Liver (tissue), 3 donors: ENCODE data around the gene DIS3L2.

ENCODE experiments used
- ATF3 ChIP-seq: IDR thresholded peaks from 2 replicates; pipeline ENCODE4 v1.6.1; 2016; ENCODE audit warnings: antibody characterized with exemption
- EGR1 ChIP-seq, 2 donors: IDR thresholded peaks; 2 replicates each; pipeline ENCODE4 v1.6.1; 2016 to 2018; ENCODE audit warnings: antibody characterized with exemption in 2 of 2, low read depth in 2 of 2
- FOXA1 ChIP-seq: IDR thresholded peaks from 2 replicates; pipeline ENCODE4 v1.6.1; 2016; ENCODE audit warnings: antibody characterized with exemption
- GABPA ChIP-seq, 2 donors: IDR thresholded peaks in 1 of 2; conservative IDR thresholded peaks in 1 of 2; 2 replicates each; pipeline ENCODE4 v1.6.1; 2016; ENCODE audit warnings: antibody characterized with exemption in 2 of 2, mild to moderate bottlenecking in 1 of 2, moderate library complexity in 1 of 2
- RAD21 ChIP-seq, 2 donors: IDR thresholded peaks; 2 replicates each; pipeline ENCODE4 v1.6.1; 2016; ENCODE audit warnings: antibody characterized with exemption in 2 of 2, mild to moderate bottlenecking in 2 of 2
- RXRA ChIP-seq, 2 donors: IDR thresholded peaks; 2 replicates each; pipeline ENCODE4 v1.6.1; 2017 to 2018; ENCODE audit warnings: antibody characterized with exemption in 2 of 2, mild to moderate bottlenecking in 1 of 2
- SP1 ChIP-seq: IDR thresholded peaks from 2 replicates; pipeline ENCODE4 v1.6.1; 2018; ENCODE audit warnings: antibody characterized with exemption, mild to moderate bottlenecking
- YY1 ChIP-seq: IDR thresholded peaks from 2 replicates; pipeline ENCODE4 v1.6.1; 2016; ENCODE audit warnings: antibody characterized with exemption, mild to moderate bottlenecking
- TF ChIP-seq, protein P1 (sequence below): IDR thresholded peaks from 2 replicates; pipeline ENCODE4 v1.6.1; 2016; ENCODE audit warnings: antibody characterized with exemption, mild to moderate bottlenecking
- TF ChIP-seq, protein P2 (sequence below): fragments of 150-350 bp; IDR thresholded peaks from 2 replicates; pipeline ENCODE4 v1.5.1; 2017; ENCODE audit warnings: improper control_type of control experiment, low read depth, low read length; ENCODE audit not compliant: missing input control
- TF ChIP-seq, protein P3 (sequence below): IDR thresholded peaks from 2 replicates; pipeline ENCODE4 v1.6.1; 2016; ENCODE audit warnings: antibody characterized with exemption
- donor health status: healthy.
- donor health status: healthy.

DNA sequence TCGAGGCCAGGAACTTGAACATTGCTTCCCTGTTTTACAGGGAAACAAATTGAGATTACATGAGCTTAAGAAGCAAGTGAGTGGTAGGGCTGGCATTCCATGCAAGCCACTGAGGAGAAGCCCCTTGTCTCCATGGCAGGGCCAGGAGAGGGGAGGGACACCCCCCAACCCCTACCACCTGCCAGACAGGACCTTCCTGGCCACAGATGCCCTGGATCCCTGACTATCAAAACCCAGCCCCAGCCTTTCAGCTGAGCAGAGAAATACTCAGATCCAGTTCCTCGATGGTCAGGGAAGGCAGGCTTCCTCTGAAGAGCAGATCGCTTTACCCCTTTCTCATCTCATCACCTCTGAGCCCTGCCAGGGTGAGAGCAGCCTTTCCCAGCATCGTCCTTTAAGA lies 363.3 kb downstream of the DIS3L2 start:
- TF ChIP-seq, protein P1, sequence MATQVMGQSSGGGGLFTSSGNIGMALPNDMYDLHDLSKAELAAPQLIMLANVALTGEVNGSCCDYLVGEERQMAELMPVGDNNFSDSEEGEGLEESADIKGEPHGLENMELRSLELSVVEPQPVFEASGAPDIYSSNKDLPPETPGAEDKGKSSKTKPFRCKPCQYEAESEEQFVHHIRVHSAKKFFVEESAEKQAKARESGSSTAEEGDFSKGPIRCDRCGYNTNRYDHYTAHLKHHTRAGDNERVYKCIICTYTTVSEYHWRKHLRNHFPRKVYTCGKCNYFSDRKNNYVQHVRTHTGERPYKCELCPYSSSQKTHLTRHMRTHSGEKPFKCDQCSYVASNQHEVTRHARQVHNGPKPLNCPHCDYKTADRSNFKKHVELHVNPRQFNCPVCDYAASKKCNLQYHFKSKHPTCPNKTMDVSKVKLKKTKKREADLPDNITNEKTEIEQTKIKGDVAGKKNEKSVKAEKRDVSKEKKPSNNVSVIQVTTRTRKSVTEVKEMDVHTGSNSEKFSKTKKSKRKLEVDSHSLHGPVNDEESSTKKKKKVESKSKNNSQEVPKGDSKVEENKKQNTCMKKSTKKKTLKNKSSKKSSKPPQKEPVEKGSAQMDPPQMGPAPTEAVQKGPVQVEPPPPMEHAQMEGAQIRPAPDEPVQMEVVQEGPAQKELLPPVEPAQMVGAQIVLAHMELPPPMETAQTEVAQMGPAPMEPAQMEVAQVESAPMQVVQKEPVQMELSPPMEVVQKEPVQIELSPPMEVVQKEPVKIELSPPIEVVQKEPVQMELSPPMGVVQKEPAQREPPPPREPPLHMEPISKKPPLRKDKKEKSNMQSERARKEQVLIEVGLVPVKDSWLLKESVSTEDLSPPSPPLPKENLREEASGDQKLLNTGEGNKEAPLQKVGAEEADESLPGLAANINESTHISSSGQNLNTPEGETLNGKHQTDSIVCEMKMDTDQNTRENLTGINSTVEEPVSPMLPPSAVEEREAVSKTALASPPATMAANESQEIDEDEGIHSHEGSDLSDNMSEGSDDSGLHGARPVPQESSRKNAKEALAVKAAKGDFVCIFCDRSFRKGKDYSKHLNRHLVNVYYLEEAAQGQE = no peak
- TF ChIP-seq FOXA1 = no peak
- TF ChIP-seq, protein P2, sequence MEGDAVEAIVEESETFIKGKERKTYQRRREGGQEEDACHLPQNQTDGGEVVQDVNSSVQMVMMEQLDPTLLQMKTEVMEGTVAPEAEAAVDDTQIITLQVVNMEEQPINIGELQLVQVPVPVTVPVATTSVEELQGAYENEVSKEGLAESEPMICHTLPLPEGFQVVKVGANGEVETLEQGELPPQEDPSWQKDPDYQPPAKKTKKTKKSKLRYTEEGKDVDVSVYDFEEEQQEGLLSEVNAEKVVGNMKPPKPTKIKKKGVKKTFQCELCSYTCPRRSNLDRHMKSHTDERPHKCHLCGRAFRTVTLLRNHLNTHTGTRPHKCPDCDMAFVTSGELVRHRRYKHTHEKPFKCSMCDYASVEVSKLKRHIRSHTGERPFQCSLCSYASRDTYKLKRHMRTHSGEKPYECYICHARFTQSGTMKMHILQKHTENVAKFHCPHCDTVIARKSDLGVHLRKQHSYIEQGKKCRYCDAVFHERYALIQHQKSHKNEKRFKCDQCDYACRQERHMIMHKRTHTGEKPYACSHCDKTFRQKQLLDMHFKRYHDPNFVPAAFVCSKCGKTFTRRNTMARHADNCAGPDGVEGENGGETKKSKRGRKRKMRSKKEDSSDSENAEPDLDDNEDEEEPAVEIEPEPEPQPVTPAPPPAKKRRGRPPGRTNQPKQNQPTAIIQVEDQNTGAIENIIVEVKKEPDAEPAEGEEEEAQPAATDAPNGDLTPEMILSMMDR = no peak
- TF ChIP-seq ATF3 = no peak
- TF ChIP-seq SP1 = no peak
- TF ChIP-seq RAD21 (IDR thresholded peaks at IDR 0.05) = no peak
- no peak for TF ChIP-seq GABPA (IDR thresholded peaks at IDR 0.05 in 1 of 2, conservative IDR thresholded peaks at IDR 0.05 in 1 of 2)
- TF ChIP-seq YY1 = no peak
- TF ChIP-seq, protein P3, sequence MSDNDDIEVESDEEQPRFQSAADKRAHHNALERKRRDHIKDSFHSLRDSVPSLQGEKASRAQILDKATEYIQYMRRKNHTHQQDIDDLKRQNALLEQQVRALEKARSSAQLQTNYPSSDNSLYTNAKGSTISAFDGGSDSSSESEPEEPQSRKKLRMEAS = no peak
- no peak for TF ChIP-seq RXRA (IDR thresholded peaks at IDR 0.05)
- no peak for TF ChIP-seq EGR1 (IDR thresholded peaks at IDR 0.05; ENCODE audit: low read depth in 2 of 2)
